HEK293 (cell line): ENCODE results near the gene ACAP2.

Source experiments
- KLF16 ChIP-seq: fragments of 450-650 bp; formaldehyde crosslinking; IDR thresholded peaks from 2 replicates; pipeline ENCODE4 v1.5.1; 2017; ENCODE audit warnings: missing biosample characterization, missing genetic modification characterization
- KLF9 ChIP-seq: fragments of 450-650 bp; formaldehyde crosslinking; IDR thresholded peaks from 2 replicates; pipeline ENCODE4 v1.5.1; 2016; ENCODE audit warnings: missing biosample characterization, missing genetic modification characterization, low read depth
- PRDM6 ChIP-seq: fragments of 450-650 bp; formaldehyde crosslinking; IDR thresholded peaks from 2 replicates; pipeline ENCODE4 v1.5.1; 2017; ENCODE audit warnings: missing biosample characterization, missing genetic modification characterization
- YY1 ChIP-seq: fragments of 450-650 bp; formaldehyde crosslinking; IDR thresholded peaks from 2 replicates; pipeline ENCODE4 v1.5.1; 2018; ENCODE audit warnings: missing biosample characterization, missing genetic modification characterization
- ZBTB10 ChIP-seq: fragments of 450-650 bp; formaldehyde crosslinking; IDR thresholded peaks from 2 replicates; pipeline ENCODE4 v1.5.1; 2016; ENCODE audit warnings: missing biosample characterization, missing genetic modification characterization
- ZFHX2 ChIP-seq: fragments of 450-650 bp; formaldehyde crosslinking; conservative IDR thresholded peaks from 2 replicates; pipeline ENCODE4 v1.5.1; 2016; ENCODE audit warnings: missing biosample characterization, missing genetic modification characterization
- ZFP3 ChIP-seq: fragments of 450-650 bp; formaldehyde crosslinking; IDR thresholded peaks from 2 replicates; pipeline ENCODE4 v1.5.1; 2016; ENCODE audit warnings: low read depth, missing biosample characterization, missing genetic modification characterization
- ZFP69B ChIP-seq: fragments of 450-650 bp; formaldehyde crosslinking; IDR thresholded peaks from 2 replicates; pipeline ENCODE4 v1.5.1; 2016; ENCODE audit warnings: missing biosample characterization, missing genetic modification characterization
- ZNF114 ChIP-seq: fragments of 450-650 bp; formaldehyde crosslinking; IDR thresholded peaks from 2 replicates; pipeline ENCODE4 v1.5.0; 2017; ENCODE audit warnings: missing biosample characterization, missing genetic modification characterization
- ZNF146 ChIP-seq: fragments of 450-650 bp; formaldehyde crosslinking; IDR thresholded peaks from 2 replicates; pipeline ENCODE4 v1.5.1; 2016; ENCODE audit warnings: missing biosample characterization, missing genetic modification characterization
- ZNF155 ChIP-seq: fragments of 450-650 bp; formaldehyde crosslinking; IDR thresholded peaks from 2 replicates; pipeline ENCODE4 v1.5.1; 2016; ENCODE audit warnings: missing biosample characterization, missing genetic modification characterization
- ZNF2 ChIP-seq: fragments of 450-650 bp; formaldehyde crosslinking; IDR thresholded peaks from 2 replicates; pipeline ENCODE4 v1.5.1; 2016; ENCODE audit warnings: missing biosample characterization, missing genetic modification characterization
- ZNF202 ChIP-seq: fragments of 450-650 bp; formaldehyde crosslinking; IDR thresholded peaks from 2 replicates; pipeline ENCODE4 v1.5.1; 2016; ENCODE audit warnings: missing biosample characterization, missing genetic modification characterization, borderline replicate concordance
- ZNF214 ChIP-seq: fragments of 450-650 bp; formaldehyde crosslinking; IDR thresholded peaks from 2 replicates; pipeline ENCODE4 v1.5.1; 2017; ENCODE audit warnings: missing biosample characterization, mild to moderate bottlenecking, missing genetic modification characterization, borderline replicate concordance
- ZNF248 ChIP-seq: fragments of 450-650 bp; formaldehyde crosslinking; IDR thresholded peaks from 2 replicates; pipeline ENCODE4 v1.5.1; 2017; ENCODE audit warnings: missing biosample characterization, missing genetic modification characterization
- ZNF274 ChIP-seq, 2 experiments: fragments of 200-500 bp in 1 of 2; fragments of 450-650 bp in 1 of 2; sonication (Bioruptor generic) in 1 of 2; formaldehyde crosslinking in 1 of 2; IDR thresholded peaks; 2 replicates each; pipeline versions ENCODE4 v1.5.1 to v1.6.1; 2014 to 2016; ENCODE audit warnings: borderline replicate concordance in 1 of 2, inconsistent platforms in 1 of 2, low read length in 1 of 2, missing biosample characterization in 1 of 2, missing genetic modification characterization in 1 of 2
- ZNF302 ChIP-seq: fragments of 450-650 bp; formaldehyde crosslinking; IDR thresholded peaks from 2 replicates; pipeline ENCODE4 v1.5.1; 2016; ENCODE audit warnings: missing biosample characterization, missing genetic modification characterization, low read depth
- ZNF391 ChIP-seq: fragments of 450-650 bp; formaldehyde crosslinking; IDR thresholded peaks from 2 replicates; pipeline ENCODE4 v1.5.1; 2016; ENCODE audit warnings: low read depth, missing biosample characterization, missing genetic modification characterization, borderline replicate concordance
- ZNF398 ChIP-seq: fragments of 450-650 bp; formaldehyde crosslinking; IDR thresholded peaks from 2 replicates; pipeline ENCODE4 v1.5.1; 2017; ENCODE audit warnings: missing biosample characterization, missing genetic modification characterization
- ZNF521 ChIP-seq: fragments of 450-650 bp; formaldehyde crosslinking; IDR thresholded peaks from 2 replicates; pipeline ENCODE4 v1.5.1; 2017; ENCODE audit warnings: missing biosample characterization, mild to moderate bottlenecking, missing genetic modification characterization
- ZNF549 ChIP-seq: fragments of 450-650 bp; IDR thresholded peaks from 2 replicates; pipeline ENCODE4 v1.5.1; 2018; ENCODE audit warnings: missing biosample characterization, missing genetic modification characterization, mild to moderate bottlenecking, inconsistent platforms, moderate library complexity
- ZNF596 ChIP-seq: fragments of 450-650 bp; IDR thresholded peaks from 2 replicates; pipeline ENCODE4 v1.5.0; 2018; ENCODE audit warnings: missing biosample characterization, mild to moderate bottlenecking, missing genetic modification characterization, moderate library complexity
- ZNF623 ChIP-seq: fragments of 450-650 bp; formaldehyde crosslinking; IDR thresholded peaks from 2 replicates; pipeline ENCODE4 v1.5.1; 2016; ENCODE audit warnings: missing biosample characterization, missing genetic modification characterization
- ZNF776 ChIP-seq: fragments of 450-650 bp; formaldehyde crosslinking; IDR thresholded peaks from 2 replicates; pipeline ENCODE4 v1.5.0; 2017; ENCODE audit warnings: missing biosample characterization, missing genetic modification characterization, borderline replicate concordance
- ZNF777 ChIP-seq: fragments of 450-650 bp; formaldehyde crosslinking; IDR thresholded peaks from 2 replicates; pipeline ENCODE4 v1.5.1; 2017; ENCODE audit warnings: missing biosample characterization, missing genetic modification characterization, borderline replicate concordance
- ZNF791 ChIP-seq: fragments of 450-650 bp; formaldehyde crosslinking; IDR thresholded peaks from 2 replicates; pipeline ENCODE4 v1.5.1; 2016; ENCODE audit warnings: missing biosample characterization, missing genetic modification characterization
- ZSCAN23 ChIP-seq: fragments of 450-650 bp; formaldehyde crosslinking; IDR thresholded peaks from 2 replicates; pipeline ENCODE4 v1.5.1; 2016; ENCODE audit warnings: missing biosample characterization, missing genetic modification characterization
- TF ChIP-seq, protein P1 (sequence below): fragments of 450-650 bp; formaldehyde crosslinking; IDR thresholded peaks from 2 replicates; pipeline ENCODE4 v1.5.1; 2016; ENCODE audit warnings: missing biosample characterization, missing genetic modification characterization

The ACAP2 gene

DNA sequence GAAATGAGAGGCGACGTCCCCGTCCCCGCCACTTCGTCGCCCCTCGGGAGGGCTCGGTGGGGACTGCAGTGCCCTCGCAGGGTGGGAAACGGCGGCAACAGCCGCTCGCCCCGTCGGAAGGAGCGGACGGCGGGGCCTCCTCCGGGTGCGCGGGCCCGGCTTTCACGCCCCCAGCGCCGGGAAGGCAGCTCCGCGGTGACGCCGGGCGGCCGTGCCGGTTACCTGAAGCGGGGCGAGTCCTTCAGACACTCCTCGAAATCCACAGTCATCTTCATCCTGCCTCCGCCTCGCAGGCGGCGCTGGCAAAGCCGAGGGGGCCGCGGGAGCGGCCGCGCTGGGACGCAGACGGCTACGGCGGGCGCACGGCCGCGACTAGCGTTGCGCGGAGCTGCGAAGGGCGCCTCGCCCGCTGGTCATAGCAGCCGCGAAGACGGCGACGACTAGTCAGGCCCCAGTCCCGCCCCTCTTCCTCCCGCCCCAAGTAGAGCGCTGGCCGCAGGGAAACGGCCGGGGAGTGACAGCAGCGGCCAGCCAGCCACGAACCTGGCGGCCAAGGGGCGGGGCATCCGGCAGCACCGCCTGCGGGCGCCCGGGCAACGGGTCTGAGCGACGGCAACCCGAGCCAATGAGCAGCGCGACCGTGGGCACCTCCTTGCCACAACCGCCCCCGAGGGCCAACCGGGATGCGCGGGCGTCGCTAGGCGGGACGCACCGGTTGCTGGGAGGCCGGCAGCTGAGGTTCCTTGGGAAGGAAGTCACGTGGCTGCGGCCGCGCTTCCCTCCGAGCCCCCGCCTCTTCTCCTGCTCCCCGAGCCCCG, at the start of gene ACAP2 (continued):
- TF ChIP-seq ZNF521 (tag by site-specific recombination) = no peak
- TF ChIP-seq ZNF623 = no peak
- peak; percentile 70; the same call in 1 of the 2 replicates for TF ChIP-seq ZNF398 (tag by site-specific recombination)
- 0 out of 2 replicates have a peak, but pooled peaks have one; percentile 42 for TF ChIP-seq YY1 (tag by site-specific recombination)
- no peak for TF ChIP-seq ZNF549 (tag by site-specific recombination)
- TF ChIP-seq ZNF776 (tag by site-specific recombination) = no peak
- TF ChIP-seq ZNF114 = no peak
- no peak for TF ChIP-seq ZNF596 (tag by site-specific recombination)
- no peak; the same call in 1 of the 2 replicates for TF ChIP-seq ZNF777 (tag by site-specific recombination)
- TF ChIP-seq ZFHX2 (tag by site-specific recombination) = peak; percentile 63; the same call in 1 of the 2 replicates
- no peak for TF ChIP-seq ZBTB10
- no peak for TF ChIP-seq ZFP69B
- TF ChIP-seq ZNF202 (tag by site-specific recombination) = no peak
- peak; percentile 48; the same call in 1 of the 2 replicates for TF ChIP-seq ZNF391 (tag by site-specific recombination)
- no peak for TF ChIP-seq ZNF214
- no peak for TF ChIP-seq KLF16 (tag by site-specific recombination)
- TF ChIP-seq KLF9 (tag by site-specific recombination) = peak; percentile 60
- TF ChIP-seq ZNF248 (tag by site-specific recombination) = no peak
- TF ChIP-seq ZFP3 (tag by site-specific recombination) = no peak
- TF ChIP-seq PRDM6 (tag by site-specific recombination) = no peak
- TF ChIP-seq ZNF2 (tag by site-specific recombination) = no peak
- no peak for TF ChIP-seq ZNF155 (tag by site-specific recombination)
- no peak for TF ChIP-seq ZNF302
- no peak for TF ChIP-seq ZNF791 (tag by site-specific recombination)
- TF ChIP-seq ZSCAN23 (tag by site-specific recombination) = no peak
- TF ChIP-seq, protein P1, sequence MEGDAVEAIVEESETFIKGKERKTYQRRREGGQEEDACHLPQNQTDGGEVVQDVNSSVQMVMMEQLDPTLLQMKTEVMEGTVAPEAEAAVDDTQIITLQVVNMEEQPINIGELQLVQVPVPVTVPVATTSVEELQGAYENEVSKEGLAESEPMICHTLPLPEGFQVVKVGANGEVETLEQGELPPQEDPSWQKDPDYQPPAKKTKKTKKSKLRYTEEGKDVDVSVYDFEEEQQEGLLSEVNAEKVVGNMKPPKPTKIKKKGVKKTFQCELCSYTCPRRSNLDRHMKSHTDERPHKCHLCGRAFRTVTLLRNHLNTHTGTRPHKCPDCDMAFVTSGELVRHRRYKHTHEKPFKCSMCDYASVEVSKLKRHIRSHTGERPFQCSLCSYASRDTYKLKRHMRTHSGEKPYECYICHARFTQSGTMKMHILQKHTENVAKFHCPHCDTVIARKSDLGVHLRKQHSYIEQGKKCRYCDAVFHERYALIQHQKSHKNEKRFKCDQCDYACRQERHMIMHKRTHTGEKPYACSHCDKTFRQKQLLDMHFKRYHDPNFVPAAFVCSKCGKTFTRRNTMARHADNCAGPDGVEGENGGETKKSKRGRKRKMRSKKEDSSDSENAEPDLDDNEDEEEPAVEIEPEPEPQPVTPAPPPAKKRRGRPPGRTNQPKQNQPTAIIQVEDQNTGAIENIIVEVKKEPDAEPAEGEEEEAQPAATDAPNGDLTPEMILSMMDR (tag by site-specific recombination) = no peak
- TF ChIP-seq ZNF274 (IDR thresholded peaks at IDR 0.05; ENCODE audit: low read length) = no peak
- TF ChIP-seq ZNF274 (tag by site-specific recombination; IDR thresholded peaks at IDR 0.05; ENCODE audit: borderline replicate concordance) = no peak
- TF ChIP-seq ZNF146 (tag by site-specific recombination) = no peak
